ENCODE data around the gene PPARA. TPM values are rescaled to one million over a fixed set of nuclear protein-coding genes. Genes with fewer than 3 reads are reported as not detected.

Gene PPARA
- total RNA-seq, 1 experiment from 2014 or later: 14.5 TPM

- TF ChIP-seq TCF7L2 (IDR thresholded peaks at IDR 0.05; ENCODE audit: borderline replicate concordance, extremely low read depth, insufficient read depth, insufficient read length) (no peak), ZBTB33 (IDR thresholded peaks at IDR 0.05; ENCODE audit: extremely low read depth, insufficient replicate concordance, low read length) (no peak), MAX (IDR thresholded peaks at IDR 0.05) (no peak), EZH2phosphoT487 (IDR thresholded peaks at IDR 0.05; ENCODE audit: borderline replicate concordance) (no peak), SP1 (IDR thresholded peaks at IDR 0.05; ENCODE audit: low read depth) (no peak)
These were observed 43.6 kb downstream of the PPARA start (continued) for GRCh38 chr22:46193898-46194310.

- Histone ChIP-seq H2AFZ (ENCODE audit: low read depth, low read length, poor library complexity, severe bottlenecking) (no peak overlapping the region), H3K79me2 (ENCODE audit: insufficient read depth, low read length) (no peaks in the 10 kb centered on the region), H3K4me2 (ENCODE audit: low read length) (no peak overlapping the region), H3K4me1 (ENCODE audit: control insufficient read depth in 1 of 2, insufficient read depth in 2 of 2, low read length in 2 of 2) (peaks cover 0 to 10% of the 10 kb centered on the region in 2 experiments; a peak in 1 of 4 replicates), H3K4me3 (replicated peaks in 1 of 2; ENCODE audit: low read depth in 1 of 2, low read length in 2 of 2) (no peak overlapping the region), H3K9me3 (ENCODE audit: control insufficient read depth in 1 of 2, insufficient read depth in 1 of 2, low read depth in 1 of 2, low read length in 2 of 2) (no peaks in the 10 kb centered on the region), H4K20me1 (ENCODE audit: insufficient read depth) (no peaks in the 10 kb centered on the region), H3K27ac (ENCODE audit: low read depth, low read length) (no peak overlapping the region), H3K9me2 (ENCODE audit: insufficient read depth) (no peaks in the 10 kb centered on the region), H3K36me3 (ENCODE audit: control insufficient read depth in 1 of 2, insufficient read depth in 2 of 2, low read length in 2 of 2) (no peaks in the 10 kb centered on the region; a peak in 1 of 4 replicates), H3K27me3 (ENCODE audit: insufficient read depth, low read length) (no peaks in the 10 kb centered on the region), H3K9ac (ENCODE audit: low read length) (no peak overlapping the region)
- intact Hi-C loops (cut with micrococcal nuclease): no loop called here
- BruUV-seq (replicated peaks): no TSS peak
- CTCF ChIA-PET: no interaction called here
- RAD21 ChIA-PET (ENCODE audit: low non-redundant PET in 1 of 2, low total read pairs in 2 of 2, uncharacterized antibody in 2 of 2, unreplicated experiment in 2 of 2): no interaction called here
- ATAC-seq: no peak
- no peak for TF ChIP-seq CBX3 (IDR thresholded peaks at IDR 0.05; ENCODE audit: low read depth)
- no peak for TF ChIP-seq POLR2A (IDR thresholded peaks at IDR 0.05; ENCODE audit: borderline replicate concordance, extremely low read depth, insufficient read depth, insufficient read length)
- no peak for TF ChIP-seq TCF7L2 (IDR thresholded peaks at IDR 0.05; ENCODE audit: borderline replicate concordance, extremely low read depth, insufficient read depth, insufficient read length)
- no peak for TF ChIP-seq SP1 (IDR thresholded peaks at IDR 0.05; ENCODE audit: low read depth)
- TF ChIP-seq, protein P1, sequence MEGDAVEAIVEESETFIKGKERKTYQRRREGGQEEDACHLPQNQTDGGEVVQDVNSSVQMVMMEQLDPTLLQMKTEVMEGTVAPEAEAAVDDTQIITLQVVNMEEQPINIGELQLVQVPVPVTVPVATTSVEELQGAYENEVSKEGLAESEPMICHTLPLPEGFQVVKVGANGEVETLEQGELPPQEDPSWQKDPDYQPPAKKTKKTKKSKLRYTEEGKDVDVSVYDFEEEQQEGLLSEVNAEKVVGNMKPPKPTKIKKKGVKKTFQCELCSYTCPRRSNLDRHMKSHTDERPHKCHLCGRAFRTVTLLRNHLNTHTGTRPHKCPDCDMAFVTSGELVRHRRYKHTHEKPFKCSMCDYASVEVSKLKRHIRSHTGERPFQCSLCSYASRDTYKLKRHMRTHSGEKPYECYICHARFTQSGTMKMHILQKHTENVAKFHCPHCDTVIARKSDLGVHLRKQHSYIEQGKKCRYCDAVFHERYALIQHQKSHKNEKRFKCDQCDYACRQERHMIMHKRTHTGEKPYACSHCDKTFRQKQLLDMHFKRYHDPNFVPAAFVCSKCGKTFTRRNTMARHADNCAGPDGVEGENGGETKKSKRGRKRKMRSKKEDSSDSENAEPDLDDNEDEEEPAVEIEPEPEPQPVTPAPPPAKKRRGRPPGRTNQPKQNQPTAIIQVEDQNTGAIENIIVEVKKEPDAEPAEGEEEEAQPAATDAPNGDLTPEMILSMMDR (IDR thresholded peaks at IDR 0.05 in 2 of 3, conservative IDR thresholded peaks at IDR 0.05 in 1 of 3; ENCODE audit: borderline replicate concordance in 1 of 3, insufficient read depth in 1 of 3, low read depth in 2 of 3, low read length in 2 of 3): no peak
- TF ChIP-seq, protein P2, sequence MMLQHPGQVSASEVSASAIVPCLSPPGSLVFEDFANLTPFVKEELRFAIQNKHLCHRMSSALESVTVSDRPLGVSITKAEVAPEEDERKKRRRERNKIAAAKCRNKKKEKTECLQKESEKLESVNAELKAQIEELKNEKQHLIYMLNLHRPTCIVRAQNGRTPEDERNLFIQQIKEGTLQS (IDR thresholded peaks at IDR 0.05): no peak
- DNase-seq (ENCODE audit: low read depth, low spot score): no peak
- POLR2A ChIA-PET: no interaction called here
These were observed 45.3 kb downstream of the PPARA start for GRCh38 chr22:46195487-46196165.
